HL-60 (cell line): ENCODE data around the gene LRRC38.

Source experiments
- GABPA ChIP-seq: IDR thresholded peaks from 2 replicates; pipeline ENCODE4 v1.6.1; 2012; ENCODE audit warnings: low read depth
- TF ChIP-seq, protein P1 (sequence below): IDR thresholded peaks from one replicate; pipeline ENCODE4 v1.5.1; 2011; ENCODE audit warnings: low read length, control low read depth, inconsistent platforms; ENCODE audit not compliant: insufficient read depth

DNA sequence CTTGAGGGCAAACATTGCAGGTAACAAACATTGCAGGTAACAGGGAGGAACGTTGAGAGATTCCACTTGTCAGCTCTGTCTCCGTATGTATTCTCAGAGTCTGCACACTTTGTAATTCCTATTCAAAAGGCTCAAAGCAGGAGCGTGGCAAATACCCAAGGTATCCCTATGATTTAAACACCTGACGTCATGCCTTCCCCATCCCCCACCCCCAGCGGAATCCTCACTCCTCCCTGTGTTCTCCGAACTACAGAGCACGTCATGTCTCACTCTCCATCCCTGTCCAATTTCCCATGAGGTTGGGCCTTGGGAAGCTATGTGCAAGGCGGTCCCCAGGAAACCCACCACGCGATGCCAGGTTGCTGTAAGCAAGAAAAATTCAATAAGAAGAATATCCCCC, 2.8 kb upstream of the LRRC38 start:
- TF ChIP-seq, protein P1, sequence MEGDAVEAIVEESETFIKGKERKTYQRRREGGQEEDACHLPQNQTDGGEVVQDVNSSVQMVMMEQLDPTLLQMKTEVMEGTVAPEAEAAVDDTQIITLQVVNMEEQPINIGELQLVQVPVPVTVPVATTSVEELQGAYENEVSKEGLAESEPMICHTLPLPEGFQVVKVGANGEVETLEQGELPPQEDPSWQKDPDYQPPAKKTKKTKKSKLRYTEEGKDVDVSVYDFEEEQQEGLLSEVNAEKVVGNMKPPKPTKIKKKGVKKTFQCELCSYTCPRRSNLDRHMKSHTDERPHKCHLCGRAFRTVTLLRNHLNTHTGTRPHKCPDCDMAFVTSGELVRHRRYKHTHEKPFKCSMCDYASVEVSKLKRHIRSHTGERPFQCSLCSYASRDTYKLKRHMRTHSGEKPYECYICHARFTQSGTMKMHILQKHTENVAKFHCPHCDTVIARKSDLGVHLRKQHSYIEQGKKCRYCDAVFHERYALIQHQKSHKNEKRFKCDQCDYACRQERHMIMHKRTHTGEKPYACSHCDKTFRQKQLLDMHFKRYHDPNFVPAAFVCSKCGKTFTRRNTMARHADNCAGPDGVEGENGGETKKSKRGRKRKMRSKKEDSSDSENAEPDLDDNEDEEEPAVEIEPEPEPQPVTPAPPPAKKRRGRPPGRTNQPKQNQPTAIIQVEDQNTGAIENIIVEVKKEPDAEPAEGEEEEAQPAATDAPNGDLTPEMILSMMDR = no peak
- TF ChIP-seq GABPA = no peak
